GM19193 (cell line): ENCODE data around the gene TRPC6.

Source experiments
- POLR2A ChIP-seq: IDR thresholded peaks from 4 replicates; pipeline ENCODE4 v1.6.1; 2011; ENCODE audit not compliant: insufficient read depth, insufficient read length; ENCODE audit errors: extremely low read depth

Gene TRPC6

DNA sequence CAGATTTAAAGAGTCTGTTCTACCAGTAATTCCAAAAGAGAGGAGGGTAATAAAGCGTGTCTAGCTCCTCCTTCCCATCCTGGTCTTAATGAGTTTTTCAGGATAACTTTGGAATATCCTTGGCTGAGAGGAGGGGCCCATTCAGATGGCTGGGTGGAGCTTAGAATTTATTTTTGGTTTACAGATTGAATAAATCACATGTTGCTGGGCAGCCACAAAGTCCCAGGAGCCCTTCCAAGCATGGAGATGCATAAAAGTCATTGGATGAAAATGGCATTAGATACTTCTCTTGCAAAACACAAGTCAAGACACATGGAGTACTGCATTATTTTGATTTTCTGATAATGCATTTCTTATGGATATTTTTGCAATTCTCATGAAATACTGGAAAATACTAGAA is 139.0 kb downstream of the TRPC6 start:
- TF ChIP-seq POLR2A, result no peak

DNA sequence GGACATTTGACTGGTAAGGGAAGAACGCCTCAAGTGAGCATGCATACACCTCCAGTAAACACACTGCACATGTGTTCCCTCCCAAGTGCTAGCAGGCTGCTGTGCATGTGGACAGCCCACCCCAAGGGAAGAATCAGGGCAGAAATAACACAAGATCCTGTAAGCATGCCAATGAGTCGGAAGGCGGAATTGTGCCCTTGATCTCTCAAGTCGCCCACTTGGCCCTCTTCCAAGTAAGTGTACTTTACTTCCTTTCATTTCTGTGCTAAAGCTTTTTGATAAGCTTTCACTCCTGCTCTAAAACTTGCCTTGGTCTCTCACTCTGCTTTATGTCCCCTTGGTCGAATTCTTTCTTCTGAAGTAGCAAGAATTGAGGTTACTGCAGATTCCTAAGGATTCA is 139.6 kb downstream of the TRPC6 start:
- no peak for TF ChIP-seq POLR2A

DNA sequence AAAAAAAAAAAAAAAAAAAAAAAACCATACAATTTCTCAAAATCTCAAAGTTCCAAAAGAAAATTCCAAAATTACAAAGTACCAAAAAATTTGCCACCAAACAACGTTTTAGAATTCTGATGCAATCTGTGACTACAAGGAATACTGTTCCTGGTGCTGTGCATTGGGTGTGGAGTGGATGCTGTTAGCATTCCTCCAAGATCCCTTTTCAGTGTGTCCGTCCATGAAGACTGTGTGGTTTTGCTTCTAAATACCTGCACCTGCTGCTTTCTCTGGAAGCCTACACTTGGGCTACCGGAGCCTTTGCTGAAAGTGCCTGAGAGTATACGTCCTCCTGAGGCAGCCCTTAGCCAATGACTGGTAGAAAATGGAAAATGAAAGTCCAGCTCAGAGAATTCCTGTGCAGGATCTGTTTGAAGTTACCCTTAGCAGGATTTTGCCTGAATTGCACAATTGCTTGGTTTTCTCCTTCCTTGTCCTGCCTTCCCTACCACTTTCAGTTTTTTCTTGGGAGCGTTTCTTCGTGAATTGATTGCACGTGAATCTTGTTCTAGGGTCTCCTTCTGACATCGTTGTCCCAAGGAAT is 140.8 kb downstream of the TRPC6 start:
- no peak for TF ChIP-seq POLR2A

DNA sequence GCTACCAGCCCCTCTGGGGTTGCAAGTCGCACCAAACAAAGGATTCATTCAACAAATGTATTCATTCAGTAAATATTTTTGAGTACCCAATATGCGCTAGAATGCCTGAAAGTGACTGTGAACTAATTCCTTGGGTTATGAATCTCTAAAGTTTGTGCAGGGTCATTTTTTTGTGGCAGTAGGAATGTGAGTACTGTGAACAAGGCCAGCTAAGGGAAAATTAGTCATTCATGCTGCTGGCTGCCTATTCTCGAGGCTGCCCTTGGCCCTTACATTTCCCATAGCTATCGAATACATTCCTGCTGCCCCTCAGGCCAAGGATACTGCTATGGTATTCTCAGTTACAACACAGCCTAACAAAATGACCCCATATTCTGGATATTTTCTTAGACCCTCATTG is 141.6 kb downstream of the TRPC6 start:
- TF ChIP-seq POLR2A, result no peak

DNA sequence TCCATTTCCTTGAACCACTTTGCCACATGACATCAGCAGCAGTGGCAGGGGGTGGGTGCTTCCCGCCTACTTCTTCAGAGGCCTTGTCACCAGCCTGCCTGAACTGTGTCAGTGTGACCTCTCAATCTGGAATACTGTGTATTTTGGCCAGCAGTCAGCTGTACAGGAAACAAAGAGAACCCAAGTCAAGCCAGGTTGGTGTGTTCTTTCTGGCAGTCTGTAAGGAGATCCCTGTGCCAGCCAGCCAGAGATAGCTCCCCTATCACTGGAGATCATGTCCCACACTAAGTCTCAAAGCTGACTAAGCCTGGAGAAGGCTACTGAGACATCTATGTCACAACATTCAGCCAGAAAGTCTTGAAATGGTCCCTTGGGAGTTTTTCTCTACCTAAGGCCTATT is 142.1 kb downstream of the TRPC6 start:
- no peak for TF ChIP-seq POLR2A

DNA sequence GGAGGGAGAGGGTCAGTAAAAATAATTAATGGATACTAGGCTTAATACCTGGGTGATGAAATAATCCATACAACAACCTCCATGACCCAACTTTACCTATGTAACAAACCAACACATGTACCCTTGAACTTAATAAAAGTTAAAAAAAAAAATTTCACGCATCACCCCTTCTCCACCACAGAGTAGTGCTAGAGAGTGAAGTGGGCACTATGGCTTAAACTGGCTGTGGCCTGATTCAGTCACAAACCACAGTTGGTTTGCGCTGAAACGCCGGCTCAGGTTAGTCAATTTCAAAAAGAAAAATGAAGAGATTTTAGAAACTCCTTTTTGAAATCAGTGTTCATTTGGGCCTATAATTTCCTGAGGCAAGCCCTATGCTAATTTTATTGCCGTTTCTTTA is 144.3 kb downstream of the TRPC6 start:
- no peak for TF ChIP-seq POLR2A

DNA sequence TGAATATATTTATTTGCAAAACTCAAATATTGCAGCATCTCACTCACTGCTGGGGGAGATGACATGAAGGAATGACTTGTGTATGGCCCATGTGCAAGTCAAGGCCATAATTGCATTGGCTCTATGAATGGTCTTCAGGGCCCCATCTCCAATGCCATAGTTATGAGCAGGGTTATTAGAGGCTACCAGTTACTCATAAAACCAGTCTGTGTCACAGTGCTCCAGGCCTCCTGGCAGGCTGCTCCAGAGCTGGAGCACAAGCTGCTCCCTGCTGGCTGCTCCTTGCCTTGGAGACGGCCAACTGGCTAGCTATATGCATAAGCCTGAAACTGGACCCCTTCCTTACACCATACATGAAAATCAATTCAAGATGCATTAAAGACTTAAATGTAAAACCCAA is 145.7 kb downstream of the TRPC6 start:
- TF ChIP-seq POLR2A, result no peak

DNA sequence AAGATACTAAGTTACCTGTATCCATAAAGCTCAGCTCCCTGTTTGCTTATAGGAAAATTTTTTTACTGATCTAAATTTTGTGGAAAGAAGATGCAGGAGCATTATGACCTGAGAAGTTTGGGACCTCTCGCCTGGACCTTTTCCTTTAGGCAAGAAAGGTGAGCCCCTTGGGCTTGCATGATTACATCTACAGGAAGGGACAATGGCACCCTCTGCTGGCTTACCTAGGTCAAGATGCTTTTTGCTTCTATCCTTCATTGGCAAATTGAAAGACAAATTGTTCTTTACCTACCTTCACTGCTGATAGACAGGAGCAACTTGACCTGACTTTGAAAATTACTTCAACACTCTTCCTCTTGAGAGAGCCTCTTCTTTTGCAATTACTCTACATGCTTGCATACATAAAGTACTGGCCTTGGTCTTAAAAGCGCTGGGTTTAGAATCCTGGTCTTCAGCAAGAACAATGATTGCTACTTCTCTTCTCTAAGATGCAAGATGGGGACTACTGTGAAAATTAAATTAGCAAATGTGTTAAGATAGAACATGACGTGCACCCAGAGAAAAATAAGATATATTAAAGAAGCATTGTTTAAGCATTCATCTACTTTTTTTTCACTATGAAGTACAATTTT is 147.2 kb downstream of the TRPC6 start:
- TF ChIP-seq POLR2A, result no peak

DNA sequence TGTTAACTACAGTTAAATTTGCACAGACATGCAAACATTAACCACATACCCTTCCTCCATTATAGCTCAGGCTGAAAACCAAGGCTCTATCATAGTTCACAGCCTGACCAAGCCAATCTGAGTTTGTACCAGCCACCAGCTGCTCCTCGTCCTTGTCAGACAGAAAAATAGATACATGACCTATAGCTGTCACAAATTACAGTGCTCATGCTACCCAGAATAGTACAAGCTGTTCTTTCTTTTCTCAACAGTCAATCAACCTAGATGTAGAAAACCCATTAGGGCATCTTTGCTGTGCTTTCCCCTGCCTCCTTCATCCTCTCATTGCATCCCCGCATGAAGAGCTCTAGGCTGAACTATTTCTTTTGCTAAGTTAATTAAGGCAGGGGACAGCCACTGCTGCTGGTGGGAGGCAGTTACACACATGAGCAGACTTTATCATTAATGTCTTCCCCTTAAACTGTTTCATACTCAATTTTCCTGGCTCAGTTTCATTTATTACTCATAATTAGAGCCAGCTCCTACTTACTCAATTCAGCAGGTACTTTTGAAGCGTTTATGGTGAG is 148.3 kb downstream of the TRPC6 start:
- no peak for TF ChIP-seq POLR2A

DNA sequence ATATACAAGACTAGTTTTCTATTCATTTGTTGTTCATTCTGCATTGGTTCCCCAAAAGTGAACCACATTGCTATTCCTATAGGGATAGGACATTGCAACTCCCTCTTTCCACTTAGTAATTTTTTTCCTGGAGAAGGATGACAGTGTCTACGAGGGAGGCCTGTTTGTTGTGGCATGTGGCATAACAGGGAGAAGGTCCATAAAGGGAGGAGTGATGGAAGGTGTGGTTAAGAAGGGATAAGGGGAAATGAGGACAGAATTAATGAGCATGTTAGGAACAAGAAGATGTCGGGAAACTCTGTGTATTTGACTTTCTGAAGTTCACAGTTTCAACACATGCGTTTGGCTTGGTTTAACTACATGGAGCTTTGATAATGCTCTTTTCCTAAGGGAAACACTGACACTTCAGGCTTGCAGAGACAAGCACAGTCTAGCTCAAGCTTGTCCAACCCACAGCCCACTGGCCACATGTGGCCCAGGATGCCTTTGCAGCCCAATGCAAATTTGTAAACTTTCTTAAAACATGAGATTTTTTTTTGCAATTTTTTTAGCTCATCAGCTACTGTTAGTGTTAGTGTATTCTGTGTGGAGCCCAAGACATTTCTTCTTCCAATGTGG is 149.7 kb downstream of the TRPC6 start:
- TF ChIP-seq POLR2A, result no peak

DNA sequence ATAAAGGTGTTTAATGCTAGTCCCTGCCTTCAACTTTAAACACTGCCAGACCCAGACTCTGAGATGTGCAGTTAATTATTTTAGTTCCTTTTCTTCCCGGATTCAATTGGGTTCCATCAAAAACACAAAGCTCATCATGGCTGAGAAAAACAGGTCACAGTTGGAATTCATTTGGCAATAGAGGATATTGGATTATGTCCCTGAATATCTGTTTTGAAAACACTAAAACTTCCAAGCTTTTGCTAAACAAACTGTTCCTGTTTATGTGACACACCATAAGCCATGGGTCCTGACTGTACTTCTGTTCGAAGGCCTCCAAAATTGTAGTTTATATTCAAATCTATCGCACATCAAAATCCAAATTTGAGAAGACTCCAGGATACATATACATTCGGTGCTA is 150.7 kb downstream of the TRPC6 start:
- no peak for TF ChIP-seq POLR2A

DNA sequence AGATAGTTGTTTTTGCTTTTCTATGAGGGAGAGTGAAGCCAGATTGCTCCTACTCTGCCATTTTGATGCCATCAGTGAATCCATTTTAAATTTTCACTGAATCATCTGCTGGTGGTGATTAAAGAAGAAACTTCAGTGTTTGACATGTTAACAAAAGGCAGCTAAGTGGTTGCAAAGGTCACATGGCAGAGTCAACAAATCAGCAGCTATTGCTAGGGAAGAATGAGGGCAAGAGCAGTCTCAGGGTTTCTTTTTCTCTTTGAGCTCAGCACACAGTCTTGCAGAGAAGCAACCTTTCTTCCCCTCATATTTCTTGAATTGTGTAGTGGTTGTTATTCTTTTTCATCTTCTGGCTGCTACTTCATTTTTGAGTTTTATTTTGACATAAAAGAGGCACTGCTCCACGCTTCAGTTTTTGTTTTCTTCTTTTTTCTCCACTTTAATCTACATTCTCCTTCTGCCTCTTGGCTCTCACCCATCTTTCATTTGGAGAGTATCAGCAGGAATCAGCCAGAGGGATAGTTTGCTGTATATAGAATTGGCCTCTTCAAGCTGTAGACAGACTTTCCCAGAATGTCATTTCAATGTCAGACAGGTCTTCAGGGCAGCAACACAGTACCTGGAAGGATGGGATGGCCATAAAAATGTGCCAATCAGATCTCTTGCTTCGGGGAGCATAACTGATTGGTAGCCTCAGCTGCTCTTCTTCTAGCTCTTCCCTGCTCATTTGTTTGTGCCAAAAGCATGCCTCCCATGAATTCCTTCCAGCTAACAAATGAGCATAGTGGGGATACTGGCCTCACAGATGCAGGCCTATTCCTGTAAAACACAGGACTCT is 153.9 kb downstream of the TRPC6 start:
- TF ChIP-seq POLR2A, result no peak

DNA sequence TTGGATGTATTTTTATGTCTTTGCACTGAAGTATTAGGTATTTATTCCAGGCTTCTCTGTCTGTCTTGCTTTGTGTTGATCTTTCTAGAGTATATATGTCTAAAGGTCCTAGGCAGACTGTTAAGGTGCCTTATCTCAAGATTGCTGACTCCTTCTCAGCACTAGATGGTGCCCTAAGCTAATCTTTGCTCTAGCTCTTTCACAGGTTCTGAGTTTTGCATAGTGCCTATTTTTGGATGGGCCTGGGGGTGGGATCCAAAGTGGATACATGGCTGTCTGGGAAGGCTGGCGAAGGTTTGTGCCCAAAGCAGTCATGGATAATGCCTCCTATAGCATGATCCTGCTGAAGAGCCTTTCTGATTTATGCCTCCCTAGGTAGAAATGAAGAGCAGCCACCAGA is 154.9 kb downstream of the TRPC6 start:
- TF ChIP-seq POLR2A, result no peak

DNA sequence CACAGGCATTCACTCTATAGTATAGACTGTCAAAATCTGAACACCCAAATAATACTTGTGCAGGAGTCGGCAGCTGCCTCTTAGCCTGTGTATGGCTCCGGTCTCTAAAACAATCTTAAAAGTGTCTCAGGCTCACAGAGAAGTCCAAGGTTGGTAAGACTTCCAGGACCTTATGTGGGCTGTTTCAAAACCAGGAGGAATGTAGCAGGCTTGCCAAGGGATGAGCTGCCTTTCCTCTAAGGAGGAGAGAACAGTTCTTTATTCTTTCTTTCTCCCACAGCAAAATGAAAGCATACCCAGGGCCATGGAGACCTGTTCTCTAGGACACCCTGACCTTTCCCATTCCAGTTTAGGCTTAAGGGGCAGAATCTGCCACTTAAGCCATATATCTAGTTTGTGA is 176.5 kb downstream of the TRPC6 start:
- TF ChIP-seq POLR2A, result no peak
